Body of pancreas (tissue), 4 donors: ENCODE results near the gene MIGA2. TPM values are rescaled to one million over a fixed set of nuclear protein-coding genes. Genes with fewer than 3 reads are reported as not detected.
A peak's percentile ranks its signal among the peaks of the same experiment; 100 is the strongest.

ENCODE experiments used
- ATAC-seq: fragments of 150-250 bp; one replicate; pipeline ENCODE4 v1.9.1; 2016
- DNase-seq, 4 donors: peaks; one replicate each; pipeline ENCODE4 v3.0.0-alpha.2; 2019
- H3K27ac ChIP-seq, 4 donors: fragments of 200-600 bp; sonication (generic); 1 replicate in 3 of 4; 2 replicates in 1 of 4; pipeline versions ENCODE4 v1.5.1 to v1.6.1; 2016 to 2019; ENCODE audit warnings: mild to moderate bottlenecking in 1 of 4, mixed read lengths in 1 of 4, moderate library complexity in 1 of 4
- H3K27me3 ChIP-seq, 2 donors: fragments of 200-600 bp; sonication (generic); one replicate each; pipeline ENCODE4 v1.6.0; 2016; ENCODE audit warnings: mild to moderate bottlenecking in 1 of 2
- H3K36me3 ChIP-seq, 2 donors: fragments of 200-600 bp; sonication (generic); replicated peaks in 1 of 2; 2 replicates each; pipeline ENCODE4 v1.5.1; 2016; ENCODE audit warnings: low read depth in 2 of 2; ENCODE audit not compliant: insufficient read depth in 1 of 2
- H3K4me1 ChIP-seq: fragments of 200-600 bp; sonication (generic); one replicate; pipeline ENCODE4 v1.6.0; 2016
- H3K4me3 ChIP-seq, 2 donors: fragments of 200-600 bp; sonication (generic); 1 replicate in 1 of 2; 2 replicates in 1 of 2; pipeline ENCODE4 v1.5.1; 2016 to 2019
- H3K9me3 ChIP-seq, 3 donors: fragments of 200-600 bp; sonication (generic); 1 replicate in 2 of 3; 2 replicates in 1 of 3; pipeline ENCODE4 v1.5.1; 2016
- POLR2A ChIP-seq, 3 donors: fragments of 450-650 bp; IDR thresholded peaks; one replicate each; pipeline ENCODE4 v1.6.1; 2016; ENCODE audit warnings: antibody characterized with exemption in 3 of 3, mild to moderate bottlenecking in 2 of 3
- WGBS, 2 donors: methylation state at CpG; one replicate each; pipeline ENCODE4 v1.1.5; 2017; 5-methylcytosine and 5-hydroxymethylcytosine counted together
- intact Hi-C: fragments of 100-400 bp; cut with DNase I; formaldehyde crosslinking; loops from one replicate; pipeline ENCODE4 v1.15.1; 2023
- total RNA-seq, 2 donors: library from RNA; depleted of rRNA; stranded (reverse); fragments of >200 nt; gene quantifications; one replicate each; pipeline ENCODE4 v1.1.0, GENCODE V29; 2016
- TF ChIP-seq, protein P1 (sequence below), 7 experiments: fragments of 450-650 bp in 4 of 7; fragments of 200-600 bp in 3 of 7; sonication (generic) in 3 of 7; IDR thresholded peaks; one replicate each; pipeline ENCODE4 v1.5.1; 2016 to 2019; ENCODE audit warnings: antibody characterized with exemption in 7 of 7

Gene MIGA2
- total RNA-seq, 2 donors from 2014 or later: 11.9 to 36.6 TPM

DNA sequence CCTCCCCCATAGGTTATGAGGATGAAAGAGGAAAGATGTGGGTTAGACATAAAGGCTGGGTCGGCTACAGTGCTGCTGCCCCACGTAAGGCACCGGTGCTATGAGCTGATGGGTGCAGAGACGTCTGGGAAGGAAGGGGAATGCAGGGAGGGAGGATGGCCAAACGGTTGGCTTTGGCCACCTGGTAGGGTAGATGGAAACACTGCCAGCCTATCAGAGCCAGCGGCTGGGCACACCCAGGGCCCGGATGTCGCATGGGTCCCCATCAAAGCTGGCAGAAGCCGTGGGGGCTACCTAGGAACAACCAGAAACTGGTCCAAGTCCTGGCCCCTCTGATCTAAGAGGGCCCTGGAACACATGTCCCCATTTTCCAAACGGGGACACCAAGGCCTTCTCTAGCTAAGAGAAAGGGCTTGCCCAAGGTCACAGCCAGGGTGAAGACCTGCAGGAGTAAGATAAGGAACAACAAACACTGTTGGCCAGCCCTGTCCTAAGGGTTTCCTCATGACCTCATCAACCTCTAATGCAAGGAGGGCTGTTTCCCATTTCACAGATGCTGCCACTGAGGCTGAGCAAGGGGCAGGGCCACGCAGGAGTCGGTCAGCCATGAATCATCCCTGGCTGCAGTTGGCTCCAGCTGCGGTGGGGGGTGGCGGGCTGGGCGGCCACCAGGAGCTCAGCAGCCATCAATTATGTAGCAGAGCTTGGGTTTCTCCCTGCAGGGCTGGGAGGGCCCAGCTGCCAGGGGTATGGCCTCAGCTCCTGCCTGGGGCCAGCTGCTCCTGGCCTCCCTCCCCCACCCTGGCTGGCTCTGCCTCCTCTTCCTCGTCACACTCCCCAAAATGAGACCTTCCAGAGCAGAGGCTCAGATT lies 13.2 kb upstream of the MIGA2 start:
- DNase-seq: peak; percentile 39 to 41 (median 40)
- intact Hi-C loops: no loop called here
- no peak for ATAC-seq
- Histone ChIP-seq H3K4me3 (no peak overlapping the region), H3K36me3 (peaks cover 0 to 3% of the 10 kb centered on the region in 2 donors), H3K27me3 (no peaks in the 10 kb centered on the region), H3K4me1 (peaks cover 34% of the 10 kb centered on the region), H3K27ac (peak overlapping the region in 3 of 4 donors; percentile 12 to 52 (median 27)), H3K9me3 (no peaks in the 10 kb centered on the region)
- TF ChIP-seq, protein P1, sequence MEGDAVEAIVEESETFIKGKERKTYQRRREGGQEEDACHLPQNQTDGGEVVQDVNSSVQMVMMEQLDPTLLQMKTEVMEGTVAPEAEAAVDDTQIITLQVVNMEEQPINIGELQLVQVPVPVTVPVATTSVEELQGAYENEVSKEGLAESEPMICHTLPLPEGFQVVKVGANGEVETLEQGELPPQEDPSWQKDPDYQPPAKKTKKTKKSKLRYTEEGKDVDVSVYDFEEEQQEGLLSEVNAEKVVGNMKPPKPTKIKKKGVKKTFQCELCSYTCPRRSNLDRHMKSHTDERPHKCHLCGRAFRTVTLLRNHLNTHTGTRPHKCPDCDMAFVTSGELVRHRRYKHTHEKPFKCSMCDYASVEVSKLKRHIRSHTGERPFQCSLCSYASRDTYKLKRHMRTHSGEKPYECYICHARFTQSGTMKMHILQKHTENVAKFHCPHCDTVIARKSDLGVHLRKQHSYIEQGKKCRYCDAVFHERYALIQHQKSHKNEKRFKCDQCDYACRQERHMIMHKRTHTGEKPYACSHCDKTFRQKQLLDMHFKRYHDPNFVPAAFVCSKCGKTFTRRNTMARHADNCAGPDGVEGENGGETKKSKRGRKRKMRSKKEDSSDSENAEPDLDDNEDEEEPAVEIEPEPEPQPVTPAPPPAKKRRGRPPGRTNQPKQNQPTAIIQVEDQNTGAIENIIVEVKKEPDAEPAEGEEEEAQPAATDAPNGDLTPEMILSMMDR (IDR thresholded peaks at IDR 0.05): no peak
- no peak for TF ChIP-seq POLR2A (IDR thresholded peaks at IDR 0.05)
- WGBS, 2 donors: 64 to 78% methylated on average over 9 to 16 of the region's 16 CpGs

DNA sequence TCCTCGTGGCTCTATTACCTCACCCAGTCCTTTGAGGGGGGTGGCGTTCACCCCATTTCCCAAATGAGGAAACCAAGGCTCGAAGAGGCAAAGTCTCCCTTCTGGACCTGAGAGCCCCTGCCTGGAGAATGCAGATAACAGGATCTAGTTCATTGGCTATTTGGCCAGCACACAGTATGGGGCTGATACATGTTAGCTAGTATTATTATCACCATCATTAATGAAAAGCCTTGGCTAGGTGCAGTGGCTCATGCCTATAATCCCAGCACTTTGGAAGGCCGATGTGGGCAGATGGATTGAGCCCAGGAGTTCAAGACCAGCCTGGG lies 12.6 kb upstream of the MIGA2 start:
- Histone ChIP-seq H3K36me3 (peaks cover 0 to 3% of the 10 kb centered on the region in 2 donors), H3K27me3 (no peaks in the 10 kb centered on the region), H3K4me3 (no peak overlapping the region), H3K27ac (peak overlapping the region in 3 of 4 donors; percentile 12 to 52 (median 27)), H3K9me3 (no peaks in the 10 kb centered on the region), H3K4me1 (peaks cover 34% of the 10 kb centered on the region)
- TF ChIP-seq POLR2A (IDR thresholded peaks at IDR 0.05): no peak
- TF ChIP-seq, protein P1 (IDR thresholded peaks at IDR 0.05): no peak
- intact Hi-C loops: no loop called here
- DNase-seq (no peak), ATAC-seq (no peak)
- WGBS, 2 donors: 67 to 77% methylated on average over 4 of the region's 4 CpGs

DNA sequence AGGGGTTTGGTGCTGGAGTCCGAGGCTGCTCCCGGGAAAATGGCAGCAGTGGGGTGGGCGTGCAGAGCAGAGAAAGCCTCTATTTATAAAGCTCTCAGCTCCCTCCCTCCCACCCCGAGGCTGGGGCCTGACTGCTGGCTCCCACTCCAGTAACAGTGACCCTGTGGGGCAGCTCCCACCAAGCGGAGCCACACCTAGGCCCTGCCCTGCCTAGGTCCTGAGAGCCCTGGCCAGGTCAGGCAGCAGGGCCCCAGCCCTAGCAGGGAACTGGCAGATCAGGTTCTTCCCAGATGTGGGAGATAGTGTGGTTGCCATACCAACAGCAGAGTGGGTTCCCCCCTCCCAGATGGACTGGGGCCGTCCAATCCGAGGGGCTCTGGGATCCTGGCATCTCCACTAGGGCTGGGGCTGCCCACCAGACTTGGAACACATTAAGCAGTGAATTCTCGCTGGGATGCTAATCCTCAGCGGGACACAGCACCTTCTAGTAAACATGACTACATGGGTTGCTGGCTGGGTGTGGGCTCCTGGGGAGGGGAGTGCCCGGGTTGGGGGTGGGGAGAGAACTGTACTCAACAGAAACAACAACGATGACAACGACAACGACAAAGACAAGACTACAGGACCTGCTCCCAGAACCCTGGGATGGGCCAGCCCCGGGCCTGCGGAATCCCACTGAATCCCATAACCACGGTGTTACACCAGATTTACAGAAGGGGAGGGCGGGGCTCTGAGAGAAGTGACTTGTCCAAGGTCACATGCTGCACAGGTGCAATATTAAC lies 9.8 kb upstream of the MIGA2 start:
- 19 to 25% methylated on average over 9 to 17 of the region's 17 CpGs for WGBS, 2 donors
- ATAC-seq (peak; percentile 18), DNase-seq (peak; percentile 65 to 80 (median 78))
- H3K27ac ChIP-seq: peak overlapping the region; percentile 65 to 89 (median 78)
- no peaks in the 10 kb centered on the region for H3K9me3 ChIP-seq
- intact Hi-C loops: no loop called here
- no peak overlapping the region for H3K4me3 ChIP-seq
- peaks cover 34% of the 10 kb centered on the region for H3K4me1 ChIP-seq
- H3K36me3 ChIP-seq: no peaks in the 10 kb centered on the region
- no peak for TF ChIP-seq POLR2A (IDR thresholded peaks at IDR 0.05)
- TF ChIP-seq, protein P1 (IDR thresholded peaks at IDR 0.05): no peak
- no peaks in the 10 kb centered on the region for H3K27me3 ChIP-seq

DNA sequence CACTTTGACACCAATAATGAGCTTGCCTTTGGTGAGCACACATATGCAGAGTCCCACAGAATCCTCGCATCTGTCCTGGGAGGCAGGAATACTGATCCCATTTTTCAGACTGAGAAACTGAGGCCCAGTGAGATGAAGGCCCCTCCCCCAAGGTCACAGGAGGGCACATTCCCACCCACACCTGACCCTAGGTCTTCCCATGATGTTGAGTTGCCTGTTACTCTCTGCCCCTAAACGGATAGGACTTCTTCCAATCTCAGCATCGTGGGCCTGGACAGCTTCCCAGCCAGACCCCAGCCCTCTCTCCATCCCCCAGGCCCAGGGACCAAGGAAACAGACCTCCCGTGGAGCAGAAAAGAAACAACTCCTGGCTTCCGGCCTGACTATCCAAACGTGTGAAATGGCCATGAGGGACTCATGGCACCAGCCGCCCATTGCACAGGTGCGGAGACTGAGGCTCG lies 9.2 kb upstream of the MIGA2 start:
- H3K36me3 ChIP-seq: no peaks in the 10 kb centered on the region
- no peaks in the 10 kb centered on the region for H3K27me3 ChIP-seq
- no peak for TF ChIP-seq POLR2A (IDR thresholded peaks at IDR 0.05)
- TF ChIP-seq, protein P1 (IDR thresholded peaks at IDR 0.05): peak in 1 of 7 experiments; percentile 4
- H3K4me1 ChIP-seq: peaks cover 34% of the 10 kb centered on the region
- no peaks in the 10 kb centered on the region for H3K9me3 ChIP-seq
- peak overlapping the region; percentile 21 for H3K4me3 ChIP-seq
- WGBS, 2 donors: 5 to 9% methylated on average over 4 to 9 of the region's 9 CpGs
- DNase-seq: no peak
- peak overlapping the region; percentile 65 to 89 (median 78) for H3K27ac ChIP-seq
- intact Hi-C loops: no loop called here
- no peak for ATAC-seq
